NOMO-1 (cell line): ENCODE results near the gene CTU2.

Experiments
- DNase-seq, 2 experiments: peaks; one replicate each; lab custom pipeline; 2025; ENCODE audit not compliant: unreplicated experiment in 2 of 2; lab: John Stamatoyannopoulos, UW

CTU2 gene

DNA sequence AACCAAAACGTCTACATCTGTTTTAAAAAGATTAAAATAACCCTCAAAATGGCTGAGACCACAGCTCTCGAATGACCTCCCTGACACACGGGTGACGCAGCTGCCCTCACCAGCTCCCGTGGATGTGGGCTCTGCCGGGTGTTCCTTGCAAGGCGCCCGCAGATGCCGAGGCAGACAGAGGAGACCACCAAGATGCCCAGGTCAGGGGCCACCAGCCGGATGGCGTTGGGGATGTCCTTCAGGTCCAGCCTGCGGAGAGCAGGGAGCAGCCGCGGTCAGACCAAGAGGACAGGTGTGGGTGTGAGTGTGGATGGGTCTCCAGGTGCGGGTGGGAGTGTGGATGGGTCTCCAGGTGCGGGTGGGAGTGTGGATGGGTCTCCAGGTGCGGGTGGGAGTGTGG, 35.1 kb downstream of the CTU2 start:
- DNase-seq = no peak

DNA sequence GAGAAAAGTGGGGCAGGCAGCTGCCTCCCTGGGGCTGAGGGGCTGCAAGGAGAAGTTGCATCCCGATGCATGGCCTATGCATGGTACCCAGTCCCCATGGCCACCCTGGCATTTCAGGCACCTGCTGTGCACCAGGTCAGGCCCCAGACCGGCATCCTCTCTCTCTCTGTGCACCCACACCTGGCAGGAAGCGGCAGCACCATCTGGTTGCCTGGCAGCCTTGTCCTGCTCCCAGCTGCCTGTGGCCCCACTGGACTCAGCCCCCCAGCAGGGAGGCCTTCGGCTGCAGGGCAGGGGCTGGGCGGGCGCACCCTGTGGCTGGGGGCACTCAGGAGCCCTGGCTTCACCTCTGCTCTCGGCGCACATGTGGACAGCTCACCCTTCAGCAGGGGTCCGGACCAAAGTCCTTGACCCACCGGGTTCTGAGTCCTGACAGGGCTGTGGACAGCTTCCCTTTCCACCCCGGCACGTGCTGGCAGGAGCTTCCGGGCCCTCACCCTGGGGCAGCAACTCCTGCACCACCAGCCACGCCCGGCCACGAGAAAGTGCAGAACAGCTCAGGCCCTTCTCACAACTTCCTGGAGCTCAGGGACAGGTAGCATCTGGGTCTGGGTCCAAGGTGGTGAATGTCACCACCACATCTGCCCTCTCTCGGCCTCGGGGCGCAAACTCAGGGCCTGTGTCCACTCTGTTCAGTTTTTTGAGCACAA, 36.7 kb downstream of the CTU2 start:
- no peak for DNase-seq

DNA sequence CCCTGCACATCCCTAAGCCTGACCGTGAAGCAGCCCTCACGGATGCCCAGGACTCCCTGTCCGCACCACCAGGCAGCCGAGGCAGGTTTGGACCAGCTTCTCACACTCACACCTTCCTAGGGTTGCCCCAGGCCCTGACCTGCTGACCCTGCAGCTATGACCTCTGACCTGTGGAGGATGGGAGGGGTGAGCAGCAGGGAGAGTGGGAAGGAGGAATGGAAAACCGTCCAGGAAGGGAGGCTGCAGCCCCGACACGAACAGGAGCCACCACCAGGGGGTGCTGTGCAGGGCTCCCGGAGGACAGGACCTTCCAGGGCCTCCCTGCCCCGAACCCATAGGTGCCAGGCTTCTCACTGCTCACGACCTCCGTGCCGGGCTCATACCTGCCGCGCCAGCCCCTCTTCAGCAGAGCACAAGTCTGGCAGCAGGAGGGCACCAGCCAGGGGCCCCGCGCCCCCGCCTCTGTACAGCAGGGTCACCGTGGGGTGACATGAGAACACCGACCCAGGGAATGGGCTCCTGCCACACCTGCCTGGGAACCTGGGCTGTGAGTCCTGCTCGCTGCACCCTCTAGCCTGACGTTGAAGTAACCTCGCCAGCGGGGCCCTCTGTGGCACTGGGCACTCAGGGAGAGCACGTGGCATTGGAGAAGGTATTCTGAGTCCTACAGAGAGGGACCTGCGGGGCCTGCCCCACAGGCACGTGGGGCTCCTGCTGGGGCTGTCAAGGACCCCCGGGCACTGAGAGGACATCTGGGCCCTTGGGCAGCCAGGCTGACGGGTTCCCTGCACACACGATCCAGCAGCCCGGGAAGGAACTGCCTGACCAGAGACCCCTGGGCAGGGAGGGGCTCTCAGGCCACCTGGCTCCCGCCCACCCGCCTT, 37.6 kb downstream of the CTU2 start:
- no peak for DNase-seq

DNA sequence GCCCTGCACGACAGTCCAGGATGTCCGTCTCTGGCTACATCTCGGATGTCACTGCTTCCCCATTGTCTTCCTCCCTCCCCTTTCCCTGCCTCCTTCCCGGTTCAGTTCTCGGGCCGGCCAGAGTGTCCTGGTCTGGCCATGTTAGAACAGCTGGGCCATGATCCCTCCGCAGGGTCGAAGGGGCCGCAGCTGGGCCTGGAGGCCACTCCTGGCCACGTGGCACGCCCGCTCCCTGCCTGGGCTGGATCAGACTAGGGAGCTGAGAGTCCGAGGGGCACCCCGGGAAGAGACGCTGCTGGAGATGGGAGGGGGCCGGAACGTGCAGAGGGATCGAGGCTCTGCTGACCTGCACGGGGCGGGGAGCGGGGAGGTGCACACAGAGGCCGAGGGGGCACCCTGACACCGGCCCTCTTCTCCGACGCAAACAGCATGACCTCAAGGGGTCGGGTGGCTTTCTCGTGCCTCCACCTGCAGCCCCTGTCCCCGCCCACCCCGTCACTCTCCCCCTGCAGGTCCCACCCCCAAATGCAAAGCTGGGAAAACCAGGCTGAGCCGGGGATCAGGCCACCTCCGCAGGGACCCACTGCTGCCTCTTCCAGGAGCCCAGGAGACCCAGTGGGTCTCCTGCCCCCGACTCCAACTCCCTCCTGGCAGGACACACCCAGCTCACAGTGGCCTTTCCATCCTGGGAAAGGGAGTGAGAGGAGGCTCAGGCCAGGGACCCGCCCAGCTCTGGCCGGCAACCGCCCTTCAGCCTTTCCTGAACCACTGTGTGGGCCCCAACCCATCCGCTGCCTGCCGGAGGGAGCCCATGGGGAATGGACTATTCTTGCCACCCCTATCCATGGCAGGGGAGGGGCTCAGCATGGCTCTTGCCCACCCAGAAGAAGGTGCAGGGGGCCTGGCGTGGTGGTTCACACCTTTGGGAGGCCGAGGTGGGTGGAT, 38.5 kb downstream of the CTU2 start:
- DNase-seq = no peak

DNA sequence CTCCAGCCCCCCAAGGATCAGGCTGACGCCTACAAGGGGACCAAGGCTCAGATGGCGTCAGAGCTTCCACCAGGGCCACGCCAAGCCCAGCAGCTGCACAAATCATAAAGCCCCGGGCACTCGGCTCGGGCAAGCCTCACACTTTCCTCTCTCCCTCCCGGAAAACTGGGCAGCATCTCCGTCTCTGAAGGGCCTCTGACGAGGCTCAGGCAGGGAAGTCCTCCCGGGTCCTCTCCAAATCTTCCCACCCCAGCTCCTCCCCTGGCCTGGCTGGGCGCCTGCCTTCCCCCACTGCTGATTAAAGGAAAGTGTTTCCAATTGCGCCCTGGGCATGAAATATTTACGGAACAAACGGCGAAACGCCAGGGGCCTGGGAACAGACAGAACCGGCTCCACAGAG, 40.2 kb downstream of the CTU2 start:
- no peak for DNase-seq

DNA sequence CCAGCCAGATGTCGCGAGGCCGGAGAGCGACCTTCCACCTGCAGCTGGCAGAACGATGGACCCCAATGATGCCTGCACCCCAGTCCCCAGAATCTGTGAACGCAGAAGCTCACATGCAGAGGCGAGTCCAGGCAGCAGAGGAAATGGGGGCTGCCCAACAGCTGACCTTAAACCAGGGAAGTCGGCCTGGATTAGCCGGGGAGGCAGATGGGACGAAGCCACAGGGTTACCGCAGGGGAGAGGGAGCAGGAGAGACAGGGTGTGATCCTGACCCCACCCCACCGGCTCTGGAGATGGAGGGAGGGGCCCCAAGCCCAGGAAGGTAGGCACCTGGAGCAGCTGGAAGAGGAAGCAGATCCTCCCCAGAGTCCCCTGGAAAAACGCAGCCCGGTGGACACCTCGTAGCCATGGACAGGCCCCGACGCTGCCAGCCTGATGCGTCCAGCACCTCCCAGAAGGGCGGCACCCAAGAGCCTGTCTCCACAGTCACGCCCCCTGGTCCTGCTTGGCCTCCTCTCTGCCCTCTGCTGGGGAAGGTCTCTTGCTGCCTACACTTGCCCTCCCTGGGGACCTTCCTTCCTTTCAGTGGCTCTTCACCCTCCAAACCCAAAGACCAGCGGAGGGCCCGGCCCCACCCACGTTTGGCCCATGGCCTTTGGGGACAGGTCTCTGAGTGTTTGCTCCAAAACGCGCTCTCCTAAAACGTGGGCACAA, 41.4 kb downstream of the CTU2 start:
- DNase-seq = peak; percentile 33

DNA sequence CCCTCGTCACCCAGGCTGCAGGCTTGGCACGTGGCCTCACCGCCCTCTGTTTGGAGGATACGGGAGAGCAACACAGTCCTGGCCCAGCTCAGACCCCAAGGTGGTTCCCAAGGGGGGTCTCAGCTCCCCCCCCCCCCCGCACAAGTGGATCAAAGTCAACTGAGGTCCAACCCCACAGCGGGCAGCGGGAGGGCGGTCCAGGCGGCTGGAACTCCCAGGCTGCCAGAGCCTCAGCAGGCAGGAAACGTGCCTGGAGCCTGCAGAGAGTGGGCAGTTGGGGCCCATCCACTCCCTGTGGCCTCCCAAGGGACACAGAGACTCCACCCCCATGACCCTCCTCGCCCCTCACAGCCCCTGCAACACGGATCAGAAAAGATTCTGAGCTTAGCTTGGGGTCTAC, 42.1 kb downstream of the CTU2 start:
- DNase-seq = no peak

DNA sequence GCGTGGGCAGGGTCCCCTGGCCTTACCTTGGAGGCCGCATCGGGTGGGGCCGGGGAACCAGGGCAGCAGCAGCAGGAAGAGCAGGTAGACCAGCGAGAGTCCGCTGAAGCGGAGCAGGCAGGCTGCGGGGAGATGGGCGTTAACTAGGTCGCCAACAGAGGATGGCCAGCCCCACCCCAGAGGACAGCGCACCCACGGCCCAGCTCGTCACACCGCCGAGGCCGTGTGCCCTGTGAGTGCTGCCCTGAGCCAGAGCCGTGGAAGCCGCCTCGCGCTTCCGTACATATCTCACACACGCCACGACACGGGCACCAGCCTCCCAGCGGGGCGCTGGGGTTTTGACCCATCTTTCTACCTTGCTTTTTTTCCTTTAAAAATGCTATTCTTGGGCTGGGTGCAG, 43.1 kb downstream of the CTU2 start:
- DNase-seq = no peak

DNA sequence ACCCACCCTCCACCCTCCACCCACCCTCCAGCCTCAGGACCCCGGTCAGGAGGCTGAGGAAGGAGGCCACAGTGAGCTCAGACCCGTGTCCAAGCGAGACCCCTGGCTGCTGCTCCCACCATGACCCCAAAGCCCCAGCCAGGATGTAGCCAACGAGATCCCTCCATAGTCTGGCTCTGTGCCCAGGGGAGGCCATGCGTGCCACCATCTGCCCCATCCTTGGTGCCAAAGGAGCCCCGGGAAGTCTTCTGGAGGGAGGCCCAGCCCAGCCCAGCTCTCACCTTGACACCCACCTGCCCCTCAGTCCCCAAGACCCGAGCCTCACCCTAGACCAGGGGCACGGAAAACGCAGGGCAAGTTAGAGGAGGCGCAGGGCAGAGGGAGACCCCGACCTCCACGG, 44.6 kb downstream of the CTU2 start:
- DNase-seq = no peak

DNA sequence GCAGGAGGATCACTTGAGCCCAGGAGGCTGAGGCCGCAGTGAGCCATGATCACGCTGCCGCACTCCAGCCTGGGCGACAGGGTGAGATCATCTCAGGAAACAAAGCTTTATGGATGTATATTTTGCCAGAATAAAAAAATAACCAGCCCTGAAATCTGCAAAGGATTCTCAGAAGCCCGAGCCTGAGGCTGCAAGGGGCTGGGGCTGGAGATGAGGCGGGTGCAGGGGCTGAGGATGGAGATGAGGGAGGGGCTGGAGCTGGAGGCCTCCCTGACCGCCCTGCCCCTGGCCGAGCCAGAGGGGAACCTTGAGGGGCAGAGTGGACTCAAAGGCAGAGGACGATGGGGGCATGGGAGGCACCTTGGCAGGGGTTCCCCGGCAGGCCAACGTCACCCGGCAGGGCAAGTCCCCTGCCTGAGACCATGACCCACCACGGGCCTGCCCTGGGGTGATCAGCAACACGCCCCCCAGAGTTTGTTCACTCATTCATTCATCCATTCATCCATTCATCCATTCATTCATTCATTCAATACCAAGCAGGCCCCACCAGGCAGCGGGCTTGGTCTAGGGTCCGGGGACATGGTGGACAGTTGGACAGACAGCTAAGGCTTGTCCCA, 46.2 kb downstream of the CTU2 start:
- no peak for DNase-seq

DNA sequence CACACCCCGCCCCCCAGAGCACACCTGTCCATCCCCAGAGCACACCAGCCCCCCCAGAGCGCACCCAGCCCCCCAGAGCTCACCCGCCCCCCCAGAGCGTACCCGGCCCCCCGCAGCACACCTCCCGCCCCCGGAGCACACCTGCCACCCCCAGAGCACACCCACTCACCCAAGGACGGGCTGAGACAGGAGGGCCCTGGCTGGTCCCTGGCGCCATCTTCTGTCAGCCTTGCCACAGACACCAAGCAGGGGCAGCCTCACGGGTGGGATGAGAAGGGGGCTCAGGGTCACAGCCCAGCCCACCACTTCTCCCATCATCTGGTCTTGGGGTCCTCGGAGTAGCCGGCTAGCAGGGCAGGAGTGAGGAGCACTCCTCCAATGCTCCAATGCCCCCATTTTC, 46.9 kb downstream of the CTU2 start:
- no peak for DNase-seq

DNA sequence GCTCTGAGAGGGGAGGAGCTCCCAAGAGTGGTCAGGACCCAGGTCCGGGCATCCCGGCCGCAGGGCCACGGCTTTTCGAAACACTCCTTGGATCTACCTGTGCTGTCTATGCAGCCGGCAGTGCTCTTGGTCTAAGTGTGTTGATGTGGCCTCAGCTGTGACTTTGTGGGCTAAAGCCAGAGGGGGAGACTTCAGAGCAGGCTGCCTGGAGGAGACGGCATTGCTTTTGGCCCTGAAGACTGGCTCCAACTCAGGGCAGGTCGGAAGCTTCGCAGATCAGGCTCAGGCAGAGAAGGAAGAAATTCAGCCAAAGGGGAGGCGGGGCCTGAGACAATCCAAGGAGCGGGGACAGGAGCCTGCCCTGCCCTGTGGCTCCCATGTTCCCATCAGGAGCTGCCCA, 47.3 kb downstream of the CTU2 start:
- no peak for DNase-seq

DNA sequence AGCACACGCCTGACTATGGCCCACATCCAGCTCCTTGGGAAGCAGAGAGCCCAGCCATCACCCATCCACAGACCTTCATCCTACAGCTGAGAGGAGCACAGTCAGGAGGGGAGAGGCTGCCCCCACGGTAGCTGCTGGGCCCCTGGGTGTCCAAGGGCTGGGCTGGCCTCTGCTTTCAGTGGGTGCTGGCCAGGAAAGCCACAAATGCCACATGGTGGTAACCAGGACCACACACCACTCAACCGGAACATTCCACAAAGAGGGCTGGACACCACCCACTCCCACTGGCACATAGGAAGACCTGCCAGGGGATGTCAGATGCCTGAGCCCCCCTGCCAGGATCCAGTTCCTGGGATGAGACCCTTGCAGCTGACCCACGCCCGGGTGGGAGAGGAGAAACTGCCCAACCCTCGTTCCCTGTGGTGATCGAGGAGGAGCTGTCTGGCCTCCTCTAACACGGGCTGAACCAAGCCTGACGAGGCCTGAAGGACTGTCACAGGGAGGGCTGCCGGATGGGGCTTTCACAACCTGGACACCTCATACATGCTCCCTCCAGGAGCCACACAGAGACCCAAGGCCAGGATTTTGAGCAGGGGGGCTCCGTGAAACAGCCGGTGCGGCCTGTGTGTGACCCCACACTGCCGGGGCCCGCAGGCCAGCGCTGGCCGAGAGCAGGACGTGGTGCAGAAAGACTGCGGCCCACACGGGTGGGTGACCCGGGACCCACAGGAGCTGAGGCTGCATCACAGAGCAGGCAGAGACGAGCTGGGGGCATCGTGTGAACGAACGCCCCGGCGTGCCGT, 48.0 kb downstream of the CTU2 start:
- DNase-seq = no peak

DNA sequence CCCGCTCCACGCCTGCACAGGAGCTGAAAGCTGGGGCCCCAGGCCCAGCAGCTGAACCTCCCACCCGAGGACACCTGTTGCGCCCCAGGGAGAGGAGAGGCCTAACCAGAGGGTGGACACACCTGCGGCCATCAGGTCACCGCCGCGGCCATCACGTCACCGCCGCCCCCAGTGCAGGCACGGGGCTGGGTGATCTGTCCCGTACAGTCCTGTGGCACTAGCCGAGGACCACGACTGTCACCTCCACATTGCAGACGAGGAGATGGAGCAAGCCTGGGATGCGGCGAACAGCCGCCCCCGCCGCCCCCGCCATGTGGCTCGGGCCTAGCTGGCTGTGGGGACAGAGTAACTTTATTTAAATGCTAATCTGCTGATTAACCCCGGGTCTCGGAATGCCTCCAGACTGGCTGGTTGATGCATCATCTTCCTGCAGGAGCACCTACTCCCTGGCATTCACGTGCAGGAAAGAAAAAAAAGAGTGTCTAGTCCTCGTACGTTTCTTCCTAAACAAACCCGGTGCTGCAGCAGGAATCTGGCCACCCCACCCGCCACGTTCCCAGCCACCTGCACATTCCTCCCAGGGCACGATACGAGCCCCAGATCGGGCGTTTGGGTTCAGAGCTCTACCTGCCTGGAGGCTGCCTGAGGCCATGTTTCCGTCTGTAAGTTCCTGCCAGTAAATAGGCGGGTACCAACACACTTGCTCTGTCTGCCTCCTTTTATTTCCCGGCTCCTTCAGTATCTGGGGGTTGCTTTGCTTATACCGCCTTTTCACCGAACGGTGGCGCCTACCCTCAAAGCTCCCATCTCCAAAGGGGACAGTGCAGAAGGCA, 48.8 kb downstream of the CTU2 start:
- DNase-seq = no peak

DNA sequence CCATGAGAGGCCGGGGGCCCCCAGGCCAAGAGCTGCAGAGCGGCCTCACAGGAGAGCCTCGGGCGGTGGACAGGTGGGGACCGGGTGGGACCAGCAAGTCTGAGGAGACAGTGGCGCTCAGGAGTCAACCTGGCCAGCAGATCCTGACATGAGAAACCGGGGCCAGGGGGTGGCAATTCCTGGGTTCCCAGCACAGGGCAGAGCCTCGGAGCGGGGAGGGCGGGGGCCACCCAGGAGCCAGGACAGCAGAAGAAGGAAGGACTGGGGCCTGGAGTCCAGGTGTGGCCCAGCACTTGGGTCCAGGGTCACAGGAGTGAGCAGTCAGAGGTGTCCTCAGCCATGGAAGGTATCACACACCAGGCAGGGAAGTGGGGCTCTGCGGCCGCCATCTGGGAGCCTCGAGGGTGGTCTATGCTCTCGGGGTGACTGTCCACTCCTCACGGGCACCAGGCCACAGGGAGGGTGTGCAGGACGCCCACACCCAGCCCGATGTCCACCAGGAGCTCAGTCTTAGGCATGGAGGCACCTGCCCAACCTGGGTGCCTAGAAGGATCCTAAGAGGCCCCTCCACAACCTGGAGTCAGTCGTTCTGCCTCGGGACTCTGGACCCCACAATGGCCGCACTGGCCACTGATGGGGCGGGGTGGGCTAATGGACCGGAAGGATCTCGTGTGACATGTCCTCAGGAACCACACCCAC, 49.6 kb downstream of the CTU2 start:
- no peak for DNase-seq

DNA sequence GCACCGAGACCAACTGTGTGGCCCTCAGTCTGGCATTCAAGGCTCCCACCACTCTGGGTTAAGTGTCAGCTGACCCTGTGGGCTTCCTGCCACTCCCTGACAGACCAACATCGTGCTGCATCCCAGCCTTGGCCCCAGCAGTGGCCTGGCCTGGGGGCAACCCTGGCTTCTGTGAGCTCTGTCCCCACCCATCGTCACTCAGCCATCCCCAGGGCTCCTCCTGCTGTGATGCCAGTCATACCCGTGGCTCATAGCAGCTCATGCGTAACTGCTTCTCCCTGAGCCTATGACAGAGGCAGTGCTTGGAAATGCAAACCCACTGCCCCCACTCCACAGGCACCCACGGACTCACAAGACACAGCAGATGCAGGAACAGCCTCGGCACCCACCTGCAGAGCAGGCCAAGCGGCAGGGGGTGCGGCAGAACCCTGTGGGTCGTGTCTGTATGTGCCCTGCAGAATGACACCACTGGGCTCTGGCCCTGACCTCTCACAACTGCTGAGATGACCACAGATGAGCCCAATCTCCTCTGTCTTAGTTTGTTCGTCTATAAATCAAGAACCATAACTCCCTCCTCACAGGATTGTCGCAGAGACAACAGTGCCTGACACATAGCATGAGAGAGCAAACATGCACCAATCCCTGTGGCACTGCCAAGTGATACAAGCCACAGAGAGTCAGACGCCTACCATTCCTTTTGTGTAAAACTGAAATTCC, 52.1 kb downstream of the CTU2 start:
- DNase-seq = no peak

DNA sequence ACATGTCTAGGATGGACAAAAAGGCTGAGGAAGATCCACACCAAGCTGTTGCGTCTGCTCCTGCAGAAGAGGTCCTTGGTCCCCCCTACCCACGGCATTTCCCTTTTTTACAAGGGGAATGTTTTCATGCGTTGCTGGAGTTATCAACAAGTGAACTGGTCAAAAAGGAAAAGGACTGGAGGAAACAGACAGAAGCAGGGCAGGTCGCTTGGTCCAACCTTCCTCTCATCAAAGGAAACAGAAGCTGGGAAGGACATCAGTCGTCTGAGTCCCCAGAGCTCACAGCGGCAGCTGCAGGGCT, 52.6 kb downstream of the CTU2 start:
- DNase-seq = no peak
